HEK293 (cell line): ENCODE results near the gene ANO1.

Experiments
- CTCF ChIA-PET: fragments of 350-600 bp; formaldehyde crosslinking; extraction: SDS; loops from one replicate; lab custom pipeline; 2021; ENCODE audit warnings: antibody characterized with exemption; lab: Yijun Ruan, JAX
- POLR2A ChIA-PET: fragments of 300-600 bp; formaldehyde crosslinking; extraction: SDS; loops from one replicate; lab custom pipeline; 2020; ENCODE audit warnings: antibody characterized with exemption, inconsistent platforms; lab: Yijun Ruan, JAX
- H3K27ac ChIP-seq: fragments of 200-500 bp; sonication (Bioruptor generic); 2 replicates; pipeline ENCODE4 v1.5.1; 2014; ENCODE audit warnings: low read depth, low read length, control low read depth, inconsistent platforms; ENCODE audit errors: extremely low read depth
- H3K36me3 ChIP-seq, 2 experiments: fragments of 200-500 bp in 1 of 2; sonication (Bioruptor generic) in 1 of 2; 1 replicate in 1 of 2; 2 replicates in 1 of 2; pipeline ENCODE4 v1.5.1; 2014 to 2017; ENCODE audit warnings: inconsistent platforms in 2 of 2, low read length in 2 of 2; ENCODE audit not compliant: control insufficient read depth in 2 of 2, insufficient read depth in 1 of 2
- H3K4me1 ChIP-seq: fragments of 200-500 bp; sonication (Bioruptor generic); 2 replicates; pipeline ENCODE4 v1.5.1; 2014; ENCODE audit warnings: mild to moderate bottlenecking, low read length, inconsistent platforms; ENCODE audit not compliant: control insufficient read depth, insufficient read depth
- H3K4me3 ChIP-seq: 2 replicates; pipeline ENCODE4 v1.5.1; 2011; ENCODE audit warnings: low read depth, mild to moderate bottlenecking, control low read depth, low read length, moderate library complexity
- H3K9me3 ChIP-seq: fragments of 200-500 bp; sonication (Bioruptor generic); 2 replicates; pipeline ENCODE4 v1.5.1; 2014; ENCODE audit warnings: low read depth, low read length, inconsistent platforms; ENCODE audit not compliant: control insufficient read depth, insufficient read depth
- EGR2 ChIP-seq: fragments of 450-650 bp; formaldehyde crosslinking; IDR thresholded peaks from 2 replicates; pipeline ENCODE4 v1.5.1; 2016; ENCODE audit warnings: low read depth, missing biosample characterization, missing genetic modification characterization
- GLI2 ChIP-seq: fragments of 450-650 bp; formaldehyde crosslinking; IDR thresholded peaks from 2 replicates; pipeline ENCODE4; 2017; ENCODE audit warnings: missing biosample characterization, missing genetic modification characterization, low read depth, borderline replicate concordance
- MZF1 ChIP-seq: fragments of 450-650 bp; formaldehyde crosslinking; IDR thresholded peaks from 2 replicates; pipeline ENCODE4 v1.5.1; 2017; ENCODE audit warnings: missing biosample characterization, missing genetic modification characterization, borderline replicate concordance
- OSR2 ChIP-seq: fragments of 450-650 bp; formaldehyde crosslinking; IDR thresholded peaks from 2 replicates; pipeline ENCODE4 v1.5.1; 2016; ENCODE audit warnings: missing biosample characterization, missing genetic modification characterization
- PRDM1 ChIP-seq: fragments of 450-650 bp; formaldehyde crosslinking; IDR thresholded peaks from 2 replicates; pipeline ENCODE4; 2016; ENCODE audit warnings: missing biosample characterization, missing genetic modification characterization
- REPIN1 ChIP-seq: fragments of 450-650 bp; formaldehyde crosslinking; IDR thresholded peaks from 2 replicates; pipeline ENCODE4 v1.5.1; 2017; ENCODE audit warnings: missing biosample characterization, missing genetic modification characterization, low read depth
- SP3 ChIP-seq: fragments of 450-650 bp; formaldehyde crosslinking; IDR thresholded peaks from 2 replicates; pipeline ENCODE4 v1.5.1; 2016; ENCODE audit warnings: missing biosample characterization, missing genetic modification characterization
- SP7 ChIP-seq: fragments of 450-650 bp; formaldehyde crosslinking; IDR thresholded peaks from 2 replicates; pipeline ENCODE4 v1.5.1; 2016; ENCODE audit warnings: missing biosample characterization, missing genetic modification characterization
- ZBTB8A ChIP-seq: fragments of 450-650 bp; formaldehyde crosslinking; IDR thresholded peaks from 2 replicates; pipeline ENCODE4 v1.5.1; 2016; ENCODE audit warnings: missing biosample characterization, missing genetic modification characterization
- ZNF132 ChIP-seq: fragments of 450-650 bp; formaldehyde crosslinking; IDR thresholded peaks from 2 replicates; pipeline ENCODE4 v1.5.1; 2017; ENCODE audit warnings: missing biosample characterization, missing genetic modification characterization, borderline replicate concordance
- ZNF19 ChIP-seq: fragments of 450-650 bp; formaldehyde crosslinking; IDR thresholded peaks from 2 replicates; pipeline ENCODE4; 2016; ENCODE audit warnings: missing biosample characterization, missing genetic modification characterization, low read depth
- ZNF221 ChIP-seq: fragments of 450-650 bp; formaldehyde crosslinking; IDR thresholded peaks from 2 replicates; pipeline ENCODE4 v1.5.1; 2017; ENCODE audit warnings: missing biosample characterization, missing genetic modification characterization, borderline replicate concordance
- ZNF292 ChIP-seq: fragments of 450-650 bp; formaldehyde crosslinking; IDR thresholded peaks from 2 replicates; pipeline ENCODE4 v1.5.1; 2016; ENCODE audit warnings: low read depth, missing biosample characterization, missing genetic modification characterization, borderline replicate concordance
- ZNF366 ChIP-seq: fragments of 450-650 bp; formaldehyde crosslinking; conservative IDR thresholded peaks from 2 replicates; pipeline ENCODE4 v1.5.1; 2016; ENCODE audit warnings: missing biosample characterization, missing genetic modification characterization
- ZNF37A ChIP-seq: fragments of 450-650 bp; IDR thresholded peaks from 2 replicates; pipeline ENCODE4 v1.5.1; 2018; ENCODE audit warnings: missing biosample characterization, missing genetic modification characterization
- ZNF596 ChIP-seq: fragments of 450-650 bp; IDR thresholded peaks from 2 replicates; pipeline ENCODE4 v1.5.0; 2018; ENCODE audit warnings: missing biosample characterization, mild to moderate bottlenecking, missing genetic modification characterization, moderate library complexity
- TF ChIP-seq, protein P1 (sequence below): fragments of 450-650 bp; formaldehyde crosslinking; IDR thresholded peaks from 2 replicates; pipeline ENCODE4; 2016; ENCODE audit warnings: missing biosample characterization, missing genetic modification characterization
- TF ChIP-seq, protein P2 (sequence below): fragments of 450-650 bp; formaldehyde crosslinking; IDR thresholded peaks from 2 replicates; pipeline ENCODE4 v1.5.1; 2017; ENCODE audit warnings: missing biosample characterization, missing genetic modification characterization
- TF ChIP-seq, protein P3 (sequence below): fragments of 450-650 bp; formaldehyde crosslinking; IDR thresholded peaks from 2 replicates; pipeline ENCODE4 v1.5.1; 2016; ENCODE audit warnings: missing biosample characterization, missing genetic modification characterization
- TF ChIP-seq, protein P4 (sequence below): sonication (generic); formaldehyde crosslinking; IDR thresholded peaks from 2 replicates; pipeline ENCODE4 v1.8.1; 2022; ENCODE audit warnings: mild to moderate bottlenecking, moderate library complexity, missing genetic modification reagents
- TF ChIP-seq, protein P5 (sequence below): fragments of 450-650 bp; IDR thresholded peaks from 2 replicates; pipeline ENCODE4 v1.5.1; 2018; ENCODE audit warnings: missing biosample characterization, missing genetic modification characterization

ANO1 gene

DNA sequence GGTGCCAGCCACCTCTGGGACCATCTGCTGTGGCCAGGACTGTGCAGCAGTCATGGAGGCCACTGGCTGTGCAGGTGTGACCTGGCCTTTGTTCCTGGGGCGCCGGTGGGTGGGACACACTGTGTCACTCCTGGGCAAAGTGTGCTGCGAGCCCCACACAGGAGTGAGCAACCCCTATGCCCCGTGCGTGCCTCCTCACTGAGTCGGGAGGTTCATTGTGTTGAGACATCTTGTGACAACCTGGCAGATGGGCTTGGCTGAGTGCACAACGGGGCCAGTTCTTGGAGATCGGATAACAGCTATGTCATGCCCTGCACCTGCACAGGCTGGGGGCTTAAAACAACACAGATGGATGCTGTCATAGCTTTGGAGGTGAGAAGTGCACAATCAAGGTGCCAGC lies 13.5 kb downstream of the ANO1 start:
- Histone ChIP-seq H3K4me3 (no peak overlapping the region), H3K27ac (no peak overlapping the region), H3K4me1 (no peaks in the 10 kb centered on the region), H3K9me3 (no peaks in the 10 kb centered on the region), H3K36me3 (no peaks in the 10 kb centered on the region)
- ChIA-PET POLR2A (no interaction called here), CTCF (no interaction called here)
- TF ChIP-seq EGR2 (no peak), ZNF132 (tag by site-specific recombination) (no peak), ZNF37A (no peak), ZNF292 (tag by site-specific recombination) (no peak), MZF1 (tag by site-specific recombination) (no peak), ZNF221 (tag by site-specific recombination) (no peak), SP7 (tag by site-specific recombination) (no peak), SP3 (tag by site-specific recombination) (no peak), REPIN1 (tag by site-specific recombination) (no peak), OSR2 (tag by site-specific recombination) (no peak)
- TF ChIP-seq, protein P1, sequence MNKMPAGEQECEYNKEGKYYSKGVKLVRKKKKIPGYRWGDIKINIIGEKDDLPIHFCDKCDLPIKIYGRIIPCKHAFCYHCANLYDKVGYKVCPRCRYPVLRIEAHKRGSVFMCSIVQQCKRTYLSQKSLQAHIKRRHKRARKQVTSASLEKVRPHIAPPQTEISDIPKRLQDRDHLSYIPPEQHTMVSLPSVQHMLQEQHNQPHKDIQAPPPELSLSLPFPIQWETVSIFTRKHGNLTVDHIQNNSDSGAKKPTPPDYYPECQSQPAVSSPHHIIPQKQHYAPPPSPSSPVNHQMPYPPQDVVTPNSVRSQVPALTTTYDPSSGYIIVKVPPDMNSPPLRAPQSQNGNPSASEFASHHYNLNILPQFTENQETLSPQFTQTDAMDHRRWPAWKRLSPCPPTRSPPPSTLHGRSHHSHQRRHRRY: no peak
- TF ChIP-seq, protein P2, sequence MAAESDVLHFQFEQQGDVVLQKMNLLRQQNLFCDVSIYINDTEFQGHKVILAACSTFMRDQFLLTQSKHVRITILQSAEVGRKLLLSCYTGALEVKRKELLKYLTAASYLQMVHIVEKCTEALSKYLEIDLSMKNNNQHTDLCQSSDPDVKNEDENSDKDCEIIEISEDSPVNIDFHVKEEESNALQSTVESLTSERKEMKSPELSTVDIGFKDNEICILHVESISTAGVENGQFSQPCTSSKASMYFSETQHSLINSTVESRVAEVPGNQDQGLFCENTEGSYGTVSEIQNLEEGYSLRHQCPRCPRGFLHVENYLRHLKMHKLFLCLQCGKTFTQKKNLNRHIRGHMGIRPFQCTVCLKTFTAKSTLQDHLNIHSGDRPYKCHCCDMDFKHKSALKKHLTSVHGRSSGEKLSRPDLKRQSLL: no peak
- TF ChIP-seq, protein P3, sequence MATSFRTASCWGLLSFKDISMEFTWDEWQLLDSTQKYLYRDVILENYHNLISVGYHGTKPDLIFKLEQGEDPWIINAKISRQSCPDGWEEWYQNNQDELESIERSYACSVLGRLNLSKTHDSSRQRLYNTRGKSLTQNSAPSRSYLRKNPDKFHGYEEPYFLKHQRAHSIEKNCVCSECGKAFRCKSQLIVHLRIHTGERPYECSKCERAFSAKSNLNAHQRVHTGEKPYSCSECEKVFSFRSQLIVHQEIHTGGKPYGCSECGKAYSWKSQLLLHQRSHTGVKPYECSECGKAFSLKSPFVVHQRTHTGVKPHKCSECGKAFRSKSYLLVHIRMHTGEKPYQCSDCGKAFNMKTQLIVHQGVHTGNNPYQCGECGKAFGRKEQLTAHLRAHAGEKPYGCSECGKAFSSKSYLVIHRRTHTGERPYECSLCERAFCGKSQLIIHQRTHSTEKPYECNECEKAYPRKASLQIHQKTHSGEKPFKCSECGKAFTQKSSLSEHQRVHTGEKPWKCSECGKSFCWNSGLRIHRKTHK (tag by site-specific recombination): no peak
- TF ChIP-seq, protein P4, sequence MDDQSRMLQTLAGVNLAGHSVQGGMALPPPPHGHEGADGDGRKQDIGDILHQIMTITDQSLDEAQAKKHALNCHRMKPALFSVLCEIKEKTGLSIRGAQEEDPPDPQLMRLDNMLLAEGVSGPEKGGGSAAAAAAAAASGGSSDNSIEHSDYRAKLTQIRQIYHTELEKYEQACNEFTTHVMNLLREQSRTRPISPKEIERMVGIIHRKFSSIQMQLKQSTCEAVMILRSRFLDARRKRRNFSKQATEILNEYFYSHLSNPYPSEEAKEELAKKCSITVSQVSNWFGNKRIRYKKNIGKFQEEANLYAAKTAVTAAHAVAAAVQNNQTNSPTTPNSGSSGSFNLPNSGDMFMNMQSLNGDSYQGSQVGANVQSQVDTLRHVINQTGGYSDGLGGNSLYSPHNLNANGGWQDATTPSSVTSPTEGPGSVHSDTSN (CRISPR knock-in tag): no peak

DNA sequence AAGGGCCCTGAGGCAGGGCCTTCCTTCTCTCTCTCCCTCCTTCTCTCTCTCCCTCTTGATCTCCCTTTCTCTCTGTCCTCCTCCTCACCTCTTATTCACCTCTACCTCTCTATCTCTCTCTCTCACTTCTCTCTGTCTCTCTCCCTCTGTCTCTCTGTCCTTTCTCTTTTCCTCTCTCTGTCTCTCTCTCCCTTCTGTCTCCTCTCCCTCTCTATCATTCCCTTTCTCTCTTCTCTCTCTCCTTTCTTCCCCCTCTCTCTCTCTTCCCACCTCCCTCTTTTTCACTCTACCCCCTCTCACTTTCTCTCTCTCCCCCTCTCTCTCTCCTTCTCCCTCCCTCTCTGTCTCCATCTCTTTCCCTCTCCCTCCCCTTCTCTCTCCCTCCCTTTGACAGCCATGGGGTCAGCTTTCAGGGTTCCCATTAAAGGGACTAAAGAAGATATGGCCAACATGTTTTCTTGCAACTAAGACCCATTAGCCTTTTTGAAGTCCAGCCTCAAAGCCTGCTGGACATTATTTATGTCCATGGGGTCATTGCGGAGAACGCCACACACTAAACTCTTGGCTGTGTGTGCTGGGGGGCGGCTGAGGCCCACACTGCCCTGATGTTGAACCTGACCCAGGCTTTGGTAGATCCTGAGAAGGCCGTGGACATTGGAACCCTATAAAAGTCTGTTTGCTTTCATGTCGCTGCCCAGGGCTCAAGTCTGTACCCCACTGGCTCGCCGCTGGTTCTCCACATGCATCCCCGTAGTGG lies 15.0 kb downstream of the ANO1 start:
- no peak overlapping the region for H3K4me3 ChIP-seq
- H3K27ac ChIP-seq: no peak overlapping the region
- TF ChIP-seq ZNF596 (peak; percentile 80), GLI2 (tag by site-specific recombination) (no peak), PRDM1 (tag by site-specific recombination) (peak; percentile 94), ZNF366 (tag by site-specific recombination) (peak; percentile 67), ZBTB8A (no peak), ZNF19 (no peak)
- TF ChIP-seq, protein P5, sequence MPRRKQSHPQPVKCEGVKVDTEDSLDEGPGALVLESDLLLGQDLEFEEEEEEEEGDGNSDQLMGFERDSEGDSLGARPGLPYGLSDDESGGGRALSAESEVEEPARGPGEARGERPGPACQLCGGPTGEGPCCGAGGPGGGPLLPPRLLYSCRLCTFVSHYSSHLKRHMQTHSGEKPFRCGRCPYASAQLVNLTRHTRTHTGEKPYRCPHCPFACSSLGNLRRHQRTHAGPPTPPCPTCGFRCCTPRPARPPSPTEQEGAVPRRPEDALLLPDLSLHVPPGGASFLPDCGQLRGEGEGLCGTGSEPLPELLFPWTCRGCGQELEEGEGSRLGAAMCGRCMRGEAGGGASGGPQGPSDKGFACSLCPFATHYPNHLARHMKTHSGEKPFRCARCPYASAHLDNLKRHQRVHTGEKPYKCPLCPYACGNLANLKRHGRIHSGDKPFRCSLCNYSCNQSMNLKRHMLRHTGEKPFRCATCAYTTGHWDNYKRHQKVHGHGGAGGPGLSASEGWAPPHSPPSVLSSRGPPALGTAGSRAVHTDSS (tag by site-specific recombination): no peak
- POLR2A ChIA-PET: no interaction called here
- no peaks in the 10 kb centered on the region for H3K36me3 ChIP-seq
- CTCF ChIA-PET: no interaction called here
- no peaks in the 10 kb centered on the region for H3K4me1 ChIP-seq
- no peaks in the 10 kb centered on the region for H3K9me3 ChIP-seq
